Measurements from ENCODE around the gene OTX2.

DNA sequence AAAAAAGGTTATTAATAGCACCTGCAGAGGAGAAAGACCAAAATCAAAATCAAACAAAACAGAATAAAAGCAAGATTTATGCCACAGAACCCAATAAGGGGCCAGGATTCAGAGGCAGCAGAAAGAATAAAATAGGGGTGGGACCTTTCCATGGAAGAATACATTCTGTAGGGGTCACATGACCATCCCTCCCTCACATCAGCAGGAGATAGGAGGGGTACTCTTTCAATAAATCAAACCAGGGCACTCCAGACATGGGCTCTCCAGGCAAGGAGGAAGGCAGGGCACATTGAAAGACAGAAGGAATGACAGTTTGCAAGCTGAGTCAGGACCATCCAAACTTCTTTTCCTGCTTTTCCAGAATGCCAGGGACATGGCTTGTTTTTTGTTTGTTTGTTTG lies 39.8 kb downstream of the OTX2 start:
- TF ChIP-seq POLR2A (IDR thresholded peaks at IDR 0.05; ENCODE audit: low read depth, low read length) (no peak), SPI1 (IDR thresholded peaks at IDR 0.05; ENCODE audit: low read depth, low read length) (no peak), POLR2AphosphoS5 (IDR thresholded peaks at IDR 0.05; ENCODE audit: low read depth, low read length) (no peak), TAF1 (IDR thresholded peaks at IDR 0.05; ENCODE audit: low read depth, low read length) (no peak), POU2F2 (IDR thresholded peaks at IDR 0.05; ENCODE audit: low read depth, low read length) (no peak)
